Activated naive CD8-positive, alpha-beta T cell treated with anti-CD3 and anti-CD28 coated beads, Interleukin-2, amount 50 U/mL, for 24 hours (primary cell): ENCODE results near the gene TRPM3.

Source experiments
- ATAC-seq: fragments of 150-1000 bp; cut with Tn5 transposase; one replicate; pipeline ENCODE4 v1.10.0; 2021
- DNase-seq: peaks from one replicate; pipeline ENCODE4 v3.0.0; 2021
- H3K27ac Mint-ChIP-seq: one replicate; pipeline ENCODE4 v1.8.0; 2021; ENCODE audit warnings: mild to moderate bottlenecking, mixed read lengths
- H3K27me3 Mint-ChIP-seq: one replicate; pipeline ENCODE4 v1.8.0; 2021; ENCODE audit warnings: mixed read lengths
- H3K36me3 Mint-ChIP-seq: one replicate; pipeline ENCODE4 v1.8.0; 2021; ENCODE audit warnings: low read depth, mixed read lengths
- H3K4me1 Mint-ChIP-seq: one replicate; pipeline ENCODE4 v1.8.0; 2021; ENCODE audit warnings: mixed read lengths
- H3K4me3 Mint-ChIP-seq: one replicate; pipeline ENCODE4 v1.8.0; 2021; ENCODE audit warnings: mild to moderate bottlenecking, moderate library complexity, mixed read lengths
- H3K9me3 Mint-ChIP-seq: one replicate; pipeline ENCODE4 v1.8.0; 2021; ENCODE audit warnings: mixed read lengths

Gene TRPM3

GRCh38 chr9:71121275-71122021, at the start of gene TRPM3:
TSS of gene TRPM3 (minus strand) at chr9:71121621. CDS start at chr9:71121354, 267 bp downstream.
- H3K4me1 Mint-ChIP-seq, result peaks cover 2% of the 10 kb centered on the region
- no peak for DNase-seq
- H3K27ac Mint-ChIP-seq, result no peak within 1 kb of the TSS
- H3K36me3 Mint-ChIP-seq, result no peaks in the 10 kb centered on the region
- no peaks in the 10 kb centered on the region for H3K27me3 Mint-ChIP-seq
- ATAC-seq, result peak; percentile 20
- no peaks in the 10 kb centered on the region for H3K9me3 Mint-ChIP-seq
- H3K4me3 Mint-ChIP-seq, result no peak within 1 kb of the TSS

DNA sequence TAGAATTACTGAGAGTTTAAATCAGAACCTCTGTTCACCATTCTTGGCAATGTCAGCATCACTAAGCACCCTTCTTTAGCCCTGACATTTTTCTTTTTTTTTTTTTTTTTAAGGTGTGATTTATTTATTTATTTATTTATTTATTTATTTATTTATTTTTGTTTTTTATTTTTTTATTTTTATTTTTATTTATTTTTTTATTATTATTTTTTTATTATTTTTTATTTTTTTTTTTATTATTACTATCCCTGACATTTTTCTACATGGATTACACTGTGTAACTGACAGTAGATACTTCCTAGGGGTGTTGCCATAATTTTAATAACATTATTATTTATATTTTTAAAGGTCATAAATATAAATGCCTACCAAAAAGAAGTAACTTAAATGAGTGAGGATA, 47.0 kb upstream of the TRPM3 start:
- ATAC-seq (no peak), DNase-seq (no peak)
- H3K4me3 Mint-ChIP-seq, result no peak overlapping the region
- H3K9me3 Mint-ChIP-seq, result peaks cover 7% of the 10 kb centered on the region
- H3K4me1 Mint-ChIP-seq, result no peaks in the 10 kb centered on the region
- H3K27me3 Mint-ChIP-seq, result no peaks in the 10 kb centered on the region
- H3K36me3 Mint-ChIP-seq, result no peaks in the 10 kb centered on the region
- no peak overlapping the region for H3K27ac Mint-ChIP-seq

DNA sequence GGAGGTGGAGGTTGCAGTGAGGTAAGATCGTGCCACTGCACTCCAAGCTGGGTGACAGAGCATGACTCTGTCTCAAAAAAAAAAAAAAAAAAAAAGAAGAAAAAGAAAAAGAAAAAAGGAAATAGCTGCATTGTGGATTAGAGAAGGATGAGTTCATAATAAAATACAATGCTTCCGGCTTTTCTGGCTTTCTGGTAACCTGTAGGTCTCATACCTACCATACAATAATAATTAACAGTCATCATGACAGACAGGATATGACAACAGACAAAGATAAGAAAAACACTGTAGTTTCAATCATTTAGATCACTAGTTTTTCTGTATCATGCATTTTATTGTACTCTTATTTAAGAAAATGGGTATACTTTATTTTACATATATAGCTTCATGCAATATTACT, 40.7 kb upstream of the TRPM3 start:
- H3K4me1 Mint-ChIP-seq, result no peaks in the 10 kb centered on the region
- H3K36me3 Mint-ChIP-seq, result no peaks in the 10 kb centered on the region
- H3K27me3 Mint-ChIP-seq, result no peaks in the 10 kb centered on the region
- ATAC-seq (no peak), DNase-seq (no peak)
- no peak overlapping the region for H3K4me3 Mint-ChIP-seq
- H3K9me3 Mint-ChIP-seq, result no peaks in the 10 kb centered on the region
- H3K27ac Mint-ChIP-seq, result no peak overlapping the region

- Mint-ChIP-seq H3K36me3 (no peaks in the 10 kb centered on the region), H3K27me3 (no peaks in the 10 kb centered on the region), H3K9me3 (no peaks in the 10 kb centered on the region), H3K4me1 (no peaks in the 10 kb centered on the region), H3K27ac (no peak overlapping the region), H3K4me3 (no peak overlapping the region)
- ATAC-seq (no peak), DNase-seq (no peak)
Measured at GRCh38 chr9:71157731-71158130, 36.3 kb upstream of the TRPM3 start.

- Mint-ChIP-seq H3K9me3 (peaks cover 7% of the 10 kb centered on the region), H3K27ac (no peak overlapping the region), H3K27me3 (no peaks in the 10 kb centered on the region), H3K4me1 (no peaks in the 10 kb centered on the region), H3K4me3 (no peak overlapping the region), H3K36me3 (no peaks in the 10 kb centered on the region)
- DNase-seq, result no peak
- ATAC-seq, result no peak
Measured at GRCh38 chr9:71147368-71147767, 25.9 kb upstream of the TRPM3 start.

DNA sequence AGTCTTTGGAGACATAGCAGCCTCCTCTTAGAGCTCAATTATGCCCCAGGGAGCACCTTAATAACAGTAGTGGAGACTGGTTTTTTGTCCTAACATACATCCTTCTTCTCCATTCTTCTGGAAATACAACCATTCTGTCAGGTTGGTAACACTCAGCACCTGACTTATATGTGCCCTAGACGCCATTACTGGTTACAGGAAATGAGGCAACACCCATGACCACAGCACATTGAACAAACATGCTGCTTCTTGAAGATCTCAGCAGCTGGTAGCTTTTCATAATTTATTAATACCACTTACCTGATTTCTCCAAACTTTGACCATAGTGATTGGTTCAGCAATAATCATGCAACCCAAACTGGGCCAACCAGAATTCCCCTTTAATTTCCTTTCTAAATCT, 25.1 kb upstream of the TRPM3 start:
- H3K27me3 Mint-ChIP-seq, result no peaks in the 10 kb centered on the region
- no peak overlapping the region for H3K4me3 Mint-ChIP-seq
- no peaks in the 10 kb centered on the region for H3K4me1 Mint-ChIP-seq
- no peak for ATAC-seq
- H3K9me3 Mint-ChIP-seq, result peaks cover 7% of the 10 kb centered on the region
- no peaks in the 10 kb centered on the region for H3K36me3 Mint-ChIP-seq
- H3K27ac Mint-ChIP-seq, result no peak overlapping the region
- DNase-seq, result no peak

GRCh38 chr9:71145179-71145578, 23.8 kb upstream of the TRPM3 start:
- H3K27ac Mint-ChIP-seq, result no peak overlapping the region
- H3K4me3 Mint-ChIP-seq, result no peak overlapping the region
- ATAC-seq, result no peak
- peaks cover 7% of the 10 kb centered on the region for H3K9me3 Mint-ChIP-seq
- no peaks in the 10 kb centered on the region for H3K27me3 Mint-ChIP-seq
- H3K4me1 Mint-ChIP-seq, result no peaks in the 10 kb centered on the region
- H3K36me3 Mint-ChIP-seq, result no peaks in the 10 kb centered on the region
- no peak for DNase-seq

DNA sequence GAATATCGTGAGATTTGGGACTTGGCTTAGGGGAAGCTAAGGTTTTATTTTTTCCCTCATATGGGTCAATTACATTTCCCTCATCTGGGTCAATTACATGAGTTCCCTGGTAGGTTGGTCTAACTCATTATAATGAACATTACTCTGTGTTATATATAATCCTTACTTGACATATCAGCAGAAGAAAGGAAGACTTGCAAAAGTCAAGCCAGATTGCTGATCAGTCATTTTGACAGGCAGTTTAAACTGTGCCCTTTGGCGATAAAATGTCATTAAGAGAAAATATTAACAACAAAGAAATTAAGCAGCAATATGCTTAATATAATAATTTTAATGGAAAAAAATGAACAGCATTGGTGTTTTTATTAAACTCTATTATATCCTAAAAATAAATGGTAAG, 23.1 kb upstream of the TRPM3 start:
- Mint-ChIP-seq H3K4me3 (no peak overlapping the region), H3K36me3 (no peaks in the 10 kb centered on the region), H3K27me3 (no peaks in the 10 kb centered on the region), H3K4me1 (no peaks in the 10 kb centered on the region), H3K27ac (no peak overlapping the region), H3K9me3 (peaks cover 7% of the 10 kb centered on the region)
- DNase-seq (no peak), ATAC-seq (no peak)

DNA sequence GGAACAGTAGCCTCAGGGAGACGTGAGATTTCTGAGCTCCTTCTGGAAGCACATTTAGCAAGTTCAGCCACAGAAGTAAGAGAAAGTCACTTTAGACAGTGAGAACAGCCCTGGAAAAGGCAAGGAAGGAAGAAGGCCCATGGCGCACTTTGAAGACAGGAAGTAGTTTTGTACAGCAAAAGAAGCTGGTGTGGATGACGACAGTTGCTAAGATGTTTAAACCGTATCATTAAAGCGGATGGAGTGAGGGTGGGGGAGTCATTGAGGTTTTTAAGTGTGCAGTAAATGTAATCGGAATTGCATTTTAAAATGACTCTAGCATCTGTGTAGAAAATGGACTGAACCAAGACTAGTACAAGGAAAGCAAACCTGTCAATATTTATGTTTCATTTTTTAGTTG, 15.3 kb upstream of the TRPM3 start:
- H3K27ac Mint-ChIP-seq, result no peak overlapping the region
- no peak for ATAC-seq
- no peaks in the 10 kb centered on the region for H3K4me1 Mint-ChIP-seq
- no peak overlapping the region for H3K4me3 Mint-ChIP-seq
- H3K36me3 Mint-ChIP-seq, result no peaks in the 10 kb centered on the region
- H3K9me3 Mint-ChIP-seq, result no peaks in the 10 kb centered on the region
- no peak for DNase-seq
- no peaks in the 10 kb centered on the region for H3K27me3 Mint-ChIP-seq

- Mint-ChIP-seq H3K4me3 (no peak overlapping the region), H3K36me3 (no peaks in the 10 kb centered on the region), H3K4me1 (no peaks in the 10 kb centered on the region), H3K27me3 (no peaks in the 10 kb centered on the region), H3K27ac (no peak overlapping the region), H3K9me3 (no peaks in the 10 kb centered on the region)
- ATAC-seq (no peak), DNase-seq (no peak)
Measured at GRCh38 chr9:71131145-71131544, 9.7 kb upstream of the TRPM3 start.

DNA sequence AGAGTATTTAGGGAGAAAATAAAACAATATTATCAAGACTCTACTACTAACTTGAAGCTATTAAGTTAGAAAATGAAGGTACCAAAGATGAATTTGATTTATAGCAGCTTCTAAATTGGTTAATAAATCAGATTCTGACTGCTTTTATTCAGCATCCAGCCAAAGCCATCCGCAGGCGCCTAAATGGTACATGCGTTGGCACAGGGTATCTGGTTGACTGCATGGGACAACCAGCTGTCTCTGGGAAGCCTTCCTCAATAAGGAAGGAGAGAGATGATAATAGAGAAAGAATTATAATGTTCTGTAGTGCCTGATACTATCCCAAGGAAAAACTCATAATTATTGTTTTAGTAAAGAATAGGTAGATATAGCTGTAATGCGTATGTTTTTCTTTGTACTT, 9.1 kb upstream of the TRPM3 start:
- no peak overlapping the region for H3K4me3 Mint-ChIP-seq
- no peak for DNase-seq
- no peak overlapping the region for H3K27ac Mint-ChIP-seq
- no peak for ATAC-seq
- no peaks in the 10 kb centered on the region for H3K36me3 Mint-ChIP-seq
- H3K9me3 Mint-ChIP-seq, result no peaks in the 10 kb centered on the region
- H3K27me3 Mint-ChIP-seq, result no peaks in the 10 kb centered on the region
- H3K4me1 Mint-ChIP-seq, result no peaks in the 10 kb centered on the region

DNA sequence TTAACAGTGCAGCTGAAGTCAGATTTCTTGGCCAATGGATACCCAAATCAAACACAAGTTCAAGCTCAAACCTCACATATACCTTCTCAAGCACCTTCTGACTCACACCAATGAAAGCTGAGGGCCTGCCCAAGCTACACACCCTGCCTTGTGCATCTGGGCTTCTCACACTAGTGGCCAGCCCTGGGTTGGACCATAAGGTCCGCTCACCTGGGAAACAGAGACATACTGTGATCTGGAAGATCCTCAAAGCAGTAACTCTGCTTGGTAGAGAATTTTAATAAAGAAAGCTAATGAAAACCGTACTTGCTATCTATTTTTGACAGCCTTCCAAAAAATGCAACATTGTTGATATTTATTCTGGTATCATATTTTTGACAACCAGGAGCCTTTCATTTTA, 7.4 kb upstream of the TRPM3 start:
- Mint-ChIP-seq H3K27me3 (no peaks in the 10 kb centered on the region), H3K9me3 (no peaks in the 10 kb centered on the region), H3K27ac (no peak overlapping the region), H3K4me1 (no peaks in the 10 kb centered on the region), H3K4me3 (no peak overlapping the region), H3K36me3 (no peaks in the 10 kb centered on the region)
- no peak for DNase-seq
- ATAC-seq, result no peak

GRCh38 chr9:71127301-71127700, 5.9 kb upstream of the TRPM3 start:
- H3K4me3 Mint-ChIP-seq, result no peak overlapping the region
- no peaks in the 10 kb centered on the region for H3K27me3 Mint-ChIP-seq
- no peaks in the 10 kb centered on the region for H3K4me1 Mint-ChIP-seq
- H3K36me3 Mint-ChIP-seq, result no peaks in the 10 kb centered on the region
- no peaks in the 10 kb centered on the region for H3K9me3 Mint-ChIP-seq
- no peak for ATAC-seq
- DNase-seq, result no peak
- no peak overlapping the region for H3K27ac Mint-ChIP-seq

DNA sequence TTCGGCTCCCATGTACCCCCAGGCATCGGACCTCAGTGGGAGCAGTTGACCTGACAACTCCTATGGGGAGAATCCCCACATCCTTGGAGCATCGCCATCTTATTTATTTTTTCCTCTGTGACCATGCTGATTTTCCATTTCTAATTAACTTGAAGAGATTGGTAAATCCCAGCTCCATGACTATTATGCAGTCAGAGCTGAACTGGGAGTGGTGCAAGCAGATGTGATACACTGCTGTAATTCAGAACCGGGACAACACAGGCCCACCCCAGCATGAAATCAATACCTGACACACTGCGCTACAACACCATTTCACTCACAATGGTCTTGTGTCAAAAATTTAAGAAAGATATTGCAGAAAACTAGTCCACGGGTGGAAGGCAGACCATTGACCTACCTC, 1.0 kb upstream of the TRPM3 start:
- Mint-ChIP-seq H3K27me3 (no peaks in the 10 kb centered on the region), H3K36me3 (no peaks in the 10 kb centered on the region), H3K4me3 (no peak overlapping the region), H3K9me3 (no peaks in the 10 kb centered on the region), H3K27ac (no peak overlapping the region), H3K4me1 (peaks cover 2% of the 10 kb centered on the region)
- DNase-seq (no peak), ATAC-seq (no peak)

DNA sequence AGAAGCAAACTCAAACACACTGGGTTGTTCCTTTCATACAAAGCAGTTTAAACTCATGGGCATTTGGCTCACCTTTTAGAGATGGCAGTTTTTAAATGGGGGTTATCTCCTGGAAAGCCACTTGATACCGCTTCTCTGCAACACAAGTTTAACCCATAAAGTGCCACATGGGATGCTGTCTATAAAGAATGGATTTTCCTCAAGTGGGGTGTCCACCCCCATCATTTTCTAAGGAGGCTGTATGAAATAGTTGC, 528 bp upstream of the TRPM3 start:
- DNase-seq (no peak), ATAC-seq (no peak)
- H3K27ac Mint-ChIP-seq, result no peak overlapping the region
- no peak overlapping the region for H3K4me3 Mint-ChIP-seq
- no peaks in the 10 kb centered on the region for H3K36me3 Mint-ChIP-seq
- H3K4me1 Mint-ChIP-seq, result peaks cover 2% of the 10 kb centered on the region
- H3K9me3 Mint-ChIP-seq, result no peaks in the 10 kb centered on the region
- H3K27me3 Mint-ChIP-seq, result no peaks in the 10 kb centered on the region

- Mint-ChIP-seq H3K4me3 (no peak overlapping the region), H3K9me3 (no peaks in the 10 kb centered on the region), H3K27me3 (no peaks in the 10 kb centered on the region), H3K27ac (no peak overlapping the region), H3K36me3 (no peaks in the 10 kb centered on the region), H3K4me1 (peaks cover 2% of the 10 kb centered on the region)
- ATAC-seq (no peak), DNase-seq (no peak)
Measured at GRCh38 chr9:71120501-71121247, 747 bp downstream of the TRPM3 start.
